Vagina (tissue), 2 donors: ENCODE measurements around the gene RNF5. TPM values are rescaled to one million over a fixed set of nuclear protein-coding genes. Genes with fewer than 3 reads are reported as not detected.

ENCODE experiments used
- DNase-seq, 2 donors: peaks; one replicate each; pipeline ENCODE4 v3.0.0-alpha.2; 2017; ENCODE audit errors: extremely low spot score in 2 of 2
- H3K27ac ChIP-seq: fragments of 200-600 bp; sonication (generic); one replicate; pipeline ENCODE4 v1.5.1; 2019
- H3K27me3 ChIP-seq: fragments of 200-600 bp; sonication (generic); one replicate; pipeline ENCODE4 v1.5.1; 2019
- H3K36me3 ChIP-seq, 2 donors: fragments of 200-600 bp; sonication (generic); one replicate each; pipeline ENCODE4 v1.5.1; 2017 to 2019
- H3K4me1 ChIP-seq: fragments of 200-600 bp; sonication (generic); one replicate; pipeline ENCODE4 v1.5.1; 2019
- H3K4me3 ChIP-seq, 2 donors: fragments of 200-600 bp; sonication (generic); 1 replicate in 1 of 2; 2 replicates in 1 of 2; pipeline ENCODE4 v1.5.1; 2016 to 2019
- H3K9me3 ChIP-seq: fragments of 200-600 bp; sonication (generic); one replicate; pipeline ENCODE4 v1.5.1; 2019
- CTCF ChIP-seq, 3 experiments: fragments of 450-650 bp in 2 of 3; fragments of 200-600 bp in 1 of 3; sonication (generic) in 1 of 3; IDR thresholded peaks; one replicate each; pipeline ENCODE4 v1.5.1; 2017 to 2019; ENCODE audit warnings: antibody characterized with exemption in 3 of 3, mild to moderate bottlenecking in 2 of 3, moderate library complexity in 2 of 3
- POLR2A ChIP-seq, 2 donors: fragments of 450-650 bp; IDR thresholded peaks; one replicate each; pipeline ENCODE4 v1.6.1; 2017; ENCODE audit warnings: antibody characterized with exemption in 2 of 2, mild to moderate bottlenecking in 2 of 2, moderate library complexity in 2 of 2
- POLR2AphosphoS5 ChIP-seq, 2 donors: sonication (generic); formaldehyde crosslinking; IDR thresholded peaks; one replicate each; pipeline ENCODE4 v1.9.0; 2017; ENCODE audit warnings: antibody characterized with exemption in 2 of 2, mild to moderate bottlenecking in 2 of 2, low read depth in 1 of 2; ENCODE audit not compliant: insufficient read depth in 1 of 2
- intact Hi-C: fragments of 100-400 bp; cut with DNase I; formaldehyde crosslinking; loops from one replicate; pipeline ENCODE4 v1.15.1; 2023
- total RNA-seq: library from RNA; depleted of rRNA; stranded (reverse); fragments of >200 nt; gene quantifications from one replicate; pipeline ENCODE4 v1.2.3, GENCODE V29; 2016

The RNF5 gene
- total RNA-seq, 1 donor from 2014 or later, result 48.4 TPM

GRCh38 chr6:32194388-32194787 lies 16.2 kb downstream of the RNF5 start:
- no peak for DNase-seq
- Histone ChIP-seq H3K36me3 (no peaks in the 10 kb centered on the region), H3K9me3 (no peaks in the 10 kb centered on the region), H3K4me3 (no peak overlapping the region), H3K27ac (peak overlapping the region; percentile 99), H3K4me1 (peaks cover 48% of the 10 kb centered on the region), H3K27me3 (no peaks in the 10 kb centered on the region)
- TF ChIP-seq POLR2A (IDR thresholded peaks at IDR 0.05) (no peak), CTCF (IDR thresholded peaks at IDR 0.05) (no peak), POLR2AphosphoS5 (IDR thresholded peaks at IDR 0.05; ENCODE audit: insufficient read depth in 1 of 2, low read depth in 1 of 2) (no peak)
- intact Hi-C loops, result no loop called here

GRCh38 chr6:32194825-32195651 lies 16.8 kb downstream of the RNF5 start:
- Histone ChIP-seq H3K27ac (peak overlapping the region; percentile 99), H3K27me3 (no peaks in the 10 kb centered on the region), H3K4me1 (peaks cover 46% of the 10 kb centered on the region), H3K9me3 (no peaks in the 10 kb centered on the region), H3K36me3 (no peaks in the 10 kb centered on the region), H3K4me3 (peak overlapping the region; percentile 40 to 72)
- no peak for DNase-seq
- peak in 1 of 2 donors; percentile 98 for TF ChIP-seq POLR2A (IDR thresholded peaks at IDR 0.05)
- no peak for TF ChIP-seq POLR2AphosphoS5 (IDR thresholded peaks at IDR 0.05; ENCODE audit: insufficient read depth in 1 of 2, low read depth in 1 of 2)
- peak in 2 of 3 experiments; percentile 11 to 33 for TF ChIP-seq CTCF (IDR thresholded peaks at IDR 0.05)
- intact Hi-C loops, result loop anchor here (5.0 kb wide), 1 partner anchor 78 kb away; no protein-coding TSS in a partner anchor

DNA sequence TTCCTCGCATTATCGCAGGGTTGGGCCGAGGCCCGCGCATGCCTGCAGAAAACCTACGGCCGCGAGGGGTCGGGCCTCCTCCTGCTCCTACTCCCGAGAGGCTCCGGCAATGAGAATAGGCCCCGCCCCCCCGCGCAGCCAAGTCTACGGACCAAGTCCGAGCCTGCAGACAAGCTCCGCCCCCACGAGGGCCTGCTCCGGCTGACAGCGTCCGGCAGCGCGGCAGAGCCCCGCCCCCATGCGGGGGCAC lies 17.4 kb downstream of the RNF5 start:
- intact Hi-C loops, result loop anchor here (5.0 kb wide), 1 partner anchor 78 kb away; no protein-coding TSS in a partner anchor
- peak in 2 of 3 experiments; percentile 22 to 58 for TF ChIP-seq CTCF (IDR thresholded peaks at IDR 0.05)
- no peak for TF ChIP-seq POLR2A (IDR thresholded peaks at IDR 0.05)
- peak in 1 of 2 donors; percentile 92 for TF ChIP-seq POLR2AphosphoS5 (IDR thresholded peaks at IDR 0.05; ENCODE audit: insufficient read depth in 1 of 2, low read depth in 1 of 2)
- Histone ChIP-seq H3K4me3 (peak overlapping the region; percentile 72 to 87), H3K27me3 (no peaks in the 10 kb centered on the region), H3K36me3 (no peaks in the 10 kb centered on the region), H3K4me1 (peaks cover 43% of the 10 kb centered on the region), H3K9me3 (no peaks in the 10 kb centered on the region), H3K27ac (peak overlapping the region; percentile 99)
- peak; percentile 100 for DNase-seq

- DNase-seq, result peak in 1 of 2 donors; percentile 97
- peak overlapping the region; percentile 72 to 87 for H3K4me3 ChIP-seq
- no peaks in the 10 kb centered on the region for H3K9me3 ChIP-seq
- intact Hi-C loops, result loop anchor here (5.0 kb wide), 1 partner anchor 79 kb away; no protein-coding TSS in a partner anchor
- peaks cover 37% of the 10 kb centered on the region for H3K4me1 ChIP-seq
- no peaks in the 10 kb centered on the region for H3K27me3 ChIP-seq
- TF ChIP-seq POLR2A (IDR thresholded peaks at IDR 0.05) (peak; percentile 81 to 98), POLR2AphosphoS5 (IDR thresholded peaks at IDR 0.05; ENCODE audit: insufficient read depth in 1 of 2, low read depth in 1 of 2) (peak in 1 of 2 donors; percentile 100), CTCF (IDR thresholded peaks at IDR 0.05) (no peak)
- peak overlapping the region; percentile 99 for H3K27ac ChIP-seq
- H3K36me3 ChIP-seq, result no peaks in the 10 kb centered on the region
Observed at GRCh38 chr6:32195902-32196681, 17.9 kb downstream of the RNF5 start.
